HepG2 (cell line): ENCODE results near the gene RECQL5. TPM values are rescaled to one million over a fixed set of nuclear protein-coding genes. Genes with fewer than 3 reads are reported as not detected.
A peak's percentile ranks its signal among the peaks of the same experiment; 100 is the strongest.

Experiments used
- BRCA1 ChIP-seq: sonication (generic); formaldehyde crosslinking; IDR thresholded peaks from 2 replicates; pipeline ENCODE4 v1.4.0; 2020; ENCODE audit warnings: missing genetic modification reagents
- CREB1 ChIP-seq, 2 experiments: fragments of 450-650 bp in 1 of 2; IDR thresholded peaks; 2 replicates each; pipeline ENCODE4 v1.6.1; 2016 to 2017; ENCODE audit warnings: control low read depth in 1 of 2, mild to moderate bottlenecking in 1 of 2, missing compliant biosample characterization in 1 of 2, missing genetic modification characterization in 1 of 2
- FOXO1 ChIP-seq: sonication (generic); formaldehyde crosslinking; IDR thresholded peaks from 2 replicates; pipeline ENCODE4 v1.4.0; 2020; ENCODE audit warnings: missing genetic modification reagents
- KDM2A ChIP-seq: sonication (generic); formaldehyde crosslinking; IDR thresholded peaks from 2 replicates; pipeline ENCODE4 v1.4.0; 2020; ENCODE audit warnings: low read depth, missing genetic modification reagents, borderline replicate concordance
- KDM6A ChIP-seq: IDR thresholded peaks from 2 replicates; pipeline ENCODE4 v1.6.1; 2016; ENCODE audit warnings: low read depth
- MAFG ChIP-seq: sonication (generic); formaldehyde crosslinking; IDR thresholded peaks from 2 replicates; pipeline ENCODE4 v1.5.1; 2020; ENCODE audit warnings: mild to moderate bottlenecking, missing genetic modification reagents
- NFYC ChIP-seq: IDR thresholded peaks from 2 replicates; pipeline ENCODE4 v1.6.1; 2016; ENCODE audit warnings: missing genetic modification reagents, missing compliant biosample characterization
- PCBP2 ChIP-seq: fragments of 200-400 bp; formaldehyde crosslinking; optimal IDR thresholded peaks from 2 replicates; pipeline ENCODE3; 2018; ENCODE audit warnings: low read length, low read depth; ENCODE audit not compliant: poor library complexity, severe bottlenecking
- RXRA ChIP-seq: sonication (generic); formaldehyde crosslinking; IDR thresholded peaks from 2 replicates; pipeline ENCODE4 v1.5.1; 2020; ENCODE audit warnings: missing genetic modification reagents
- SCMH1 ChIP-seq: sonication (generic); formaldehyde crosslinking; IDR thresholded peaks from 2 replicates; pipeline ENCODE4 v1.9.0; 2021; ENCODE audit warnings: missing genetic modification reagents, mild to moderate bottlenecking, borderline replicate concordance
- SETDB1 ChIP-seq: sonication (generic); formaldehyde crosslinking; IDR thresholded peaks from 2 replicates; pipeline ENCODE4 v1.5.1; 2020; ENCODE audit warnings: missing genetic modification reagents, mild to moderate bottlenecking, borderline replicate concordance
- SUZ12 ChIP-seq: fragments of 150-350 bp; IDR thresholded peaks from 2 replicates; pipeline ENCODE4 v1.6.1; 2014; ENCODE audit warnings: low read depth, low read length
- ZFP37 ChIP-seq: sonication (generic); formaldehyde crosslinking; IDR thresholded peaks from 2 replicates; pipeline ENCODE4 v1.4.0; 2020; ENCODE audit warnings: missing genetic modification reagents, borderline replicate concordance
- ZNF143 ChIP-seq: sonication (generic); formaldehyde crosslinking; IDR thresholded peaks from 2 replicates; pipeline ENCODE4 v1.4.0; 2020; ENCODE audit warnings: missing genetic modification reagents
- ZNF3 ChIP-seq: IDR thresholded peaks from 2 replicates; pipeline ENCODE4 v1.7.0; 2017; ENCODE audit warnings: inconsistent platforms
- ZNF329 ChIP-seq: sonication (generic); formaldehyde crosslinking; IDR thresholded peaks from 2 replicates; pipeline ENCODE4 v1.9.0; 2021; ENCODE audit warnings: low read depth, mild to moderate bottlenecking, missing genetic modification reagents
- polyA plus RNA-seq, 8 experiments: library from polyadenylated mRNA; depleted of rRNA in 3 of 8; stranded (reverse) in 7 of 8; unstranded in 1 of 8; fragments of >200 nt; fragmentation: Illumina TruSeq in 4 of 8; extraction: Trizol in 4 of 8; gene quantifications; 2 replicates each; pipeline versions ENCODE4 v1.2.1 to v1.2.3, GENCODE V29; 2011 to 2016; ENCODE audit warnings: low read depth in 4 of 8, missing spikeins in 1 of 8, mixed read lengths in 1 of 8; ENCODE audit not compliant: insufficient read depth in 1 of 8
- total RNA-seq, 5 experiments: library from RNA; depleted of rRNA; stranded (reverse); fragments of >200 nt; fragmentation: Illumina TruSeq; extraction: Trizol; gene quantifications; 2 replicates each; pipeline ENCODE4 v1.2.3, GENCODE V29; 2016; ENCODE audit warnings: low read depth in 1 of 5
- TF ChIP-seq, protein P1 (sequence below): sonication (generic); formaldehyde crosslinking; IDR thresholded peaks from 2 replicates; pipeline ENCODE4 v1.4.0; 2020; ENCODE audit warnings: missing genetic modification reagents
- TF ChIP-seq, protein P2 (sequence below): sonication (generic); formaldehyde crosslinking; conservative IDR thresholded peaks from 2 replicates; pipeline ENCODE4 v1.4.0; 2020; ENCODE audit warnings: mild to moderate bottlenecking, missing genetic modification reagents, moderate library complexity
- TF ChIP-seq, protein P3 (sequence below): sonication (generic); formaldehyde crosslinking; IDR thresholded peaks from 2 replicates; pipeline ENCODE4 v1.4.0; 2020; ENCODE audit warnings: mild to moderate bottlenecking, missing genetic modification reagents
- TF ChIP-seq, protein P4 (sequence below): sonication (generic); formaldehyde crosslinking; IDR thresholded peaks from 2 replicates; pipeline ENCODE4 v1.5.1; 2020; ENCODE audit warnings: mild to moderate bottlenecking, moderate library complexity, missing genetic modification reagents
- TF ChIP-seq, protein P5 (sequence below): sonication (generic); formaldehyde crosslinking; IDR thresholded peaks from 2 replicates; pipeline ENCODE4 v1.4.0; 2020; ENCODE audit warnings: missing genetic modification reagents, mild to moderate bottlenecking, borderline replicate concordance

Gene RECQL5
- total and polyA plus RNA-seq, 2 of the 13 experiments (the other 11 are each of a cell fraction or from before 2014, with no cell fraction given): 27.7 to 32.0 TPM

DNA sequence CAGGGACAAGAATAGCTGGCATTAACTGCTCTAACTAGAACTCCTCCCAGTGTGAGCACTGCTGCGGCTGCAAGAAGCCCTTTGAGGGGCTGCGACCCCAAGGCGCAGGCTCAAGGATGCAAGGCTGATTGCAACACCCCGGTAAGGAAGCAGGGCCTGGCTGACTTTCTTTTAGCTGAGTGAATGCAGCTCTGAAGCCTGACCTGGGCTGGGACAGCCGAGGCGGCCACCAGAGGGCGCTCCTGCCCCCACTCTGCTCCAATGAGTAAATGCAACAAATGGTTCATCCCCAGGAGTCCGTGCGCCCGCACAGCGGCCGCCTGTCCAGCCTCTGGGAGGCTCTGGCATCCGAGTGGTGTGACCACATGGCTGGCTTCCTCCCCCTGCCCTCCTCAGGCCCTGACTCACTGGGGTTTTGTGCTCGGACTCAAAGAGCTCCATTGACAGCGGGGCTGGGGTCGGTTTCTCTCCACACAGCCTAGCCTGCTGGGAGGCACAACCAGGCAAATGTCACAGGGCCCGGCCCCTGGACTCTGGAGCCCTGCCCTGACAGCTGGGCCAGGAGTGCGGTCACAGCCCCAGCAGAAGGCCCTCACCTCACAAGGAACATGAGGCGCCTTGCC is 34.0 kb downstream of the RECQL5 start, which contains the start of gene SMIM5 (continued):
- TF ChIP-seq, protein P1, sequence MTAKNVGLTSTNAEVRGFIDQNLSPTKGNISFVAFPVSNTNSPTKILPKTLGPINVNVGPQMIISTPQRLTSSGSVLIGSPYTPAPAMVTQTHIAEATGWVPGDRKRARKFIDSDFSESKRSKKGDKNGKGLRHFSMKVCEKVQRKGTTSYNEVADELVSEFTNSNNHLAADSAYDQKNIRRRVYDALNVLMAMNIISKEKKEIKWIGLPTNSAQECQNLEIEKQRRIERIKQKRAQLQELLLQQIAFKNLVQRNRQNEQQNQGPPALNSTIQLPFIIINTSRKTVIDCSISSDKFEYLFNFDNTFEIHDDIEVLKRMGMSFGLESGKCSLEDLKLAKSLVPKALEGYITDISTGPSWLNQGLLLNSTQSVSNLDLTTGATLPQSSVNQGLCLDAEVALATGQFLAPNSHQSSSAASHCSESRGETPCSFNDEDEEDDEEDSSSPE (CRISPR knock-in tag): no peak
- TF ChIP-seq SETDB1 (no peak), ZNF143 (peak; percentile 52), MAFG (CRISPR knock-in tag) (no peak), ZNF329 (no peak), KDM6A (no peak), SCMH1 (no peak), NFYC (CRISPR knock-in tag) (no peak), ZFP37 (CRISPR knock-in tag) (no peak), SUZ12 (no peak), FOXO1 (CRISPR knock-in tag) (no peak; the same call in 1 of the 2 replicates), KDM2A (CRISPR knock-in tag) (peak; percentile 51; the same call in 1 of the 2 replicates), BRCA1 (CRISPR knock-in tag) (no peak), PCBP2 (no peak), ZNF3 (CRISPR knock-in tag) (no peak), RXRA (CRISPR knock-in tag) (no peak), CREB1 (IDR thresholded peaks at IDR 0.05) (no peak), CREB1 (CRISPR knock-in tag; IDR thresholded peaks at IDR 0.05) (no peak)
- TF ChIP-seq, protein P2, sequence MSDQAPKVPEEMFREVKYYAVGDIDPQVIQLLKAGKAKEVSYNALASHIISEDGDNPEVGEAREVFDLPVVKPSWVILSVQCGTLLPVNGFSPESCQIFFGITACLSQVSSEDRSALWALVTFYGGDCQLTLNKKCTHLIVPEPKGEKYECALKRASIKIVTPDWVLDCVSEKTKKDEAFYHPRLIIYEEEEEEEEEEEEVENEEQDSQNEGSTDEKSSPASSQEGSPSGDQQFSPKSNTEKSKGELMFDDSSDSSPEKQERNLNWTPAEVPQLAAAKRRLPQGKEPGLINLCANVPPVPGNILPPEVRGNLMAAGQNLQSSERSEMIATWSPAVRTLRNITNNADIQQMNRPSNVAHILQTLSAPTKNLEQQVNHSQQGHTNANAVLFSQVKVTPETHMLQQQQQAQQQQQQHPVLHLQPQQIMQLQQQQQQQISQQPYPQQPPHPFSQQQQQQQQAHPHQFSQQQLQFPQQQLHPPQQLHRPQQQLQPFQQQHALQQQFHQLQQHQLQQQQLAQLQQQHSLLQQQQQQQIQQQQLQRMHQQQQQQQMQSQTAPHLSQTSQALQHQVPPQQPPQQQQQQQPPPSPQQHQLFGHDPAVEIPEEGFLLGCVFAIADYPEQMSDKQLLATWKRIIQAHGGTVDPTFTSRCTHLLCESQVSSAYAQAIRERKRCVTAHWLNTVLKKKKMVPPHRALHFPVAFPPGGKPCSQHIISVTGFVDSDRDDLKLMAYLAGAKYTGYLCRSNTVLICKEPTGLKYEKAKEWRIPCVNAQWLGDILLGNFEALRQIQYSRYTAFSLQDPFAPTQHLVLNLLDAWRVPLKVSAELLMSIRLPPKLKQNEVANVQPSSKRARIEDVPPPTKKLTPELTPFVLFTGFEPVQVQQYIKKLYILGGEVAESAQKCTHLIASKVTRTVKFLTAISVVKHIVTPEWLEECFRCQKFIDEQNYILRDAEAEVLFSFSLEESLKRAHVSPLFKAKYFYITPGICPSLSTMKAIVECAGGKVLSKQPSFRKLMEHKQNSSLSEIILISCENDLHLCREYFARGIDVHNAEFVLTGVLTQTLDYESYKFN (CRISPR knock-in tag): no peak
- TF ChIP-seq, protein P3, sequence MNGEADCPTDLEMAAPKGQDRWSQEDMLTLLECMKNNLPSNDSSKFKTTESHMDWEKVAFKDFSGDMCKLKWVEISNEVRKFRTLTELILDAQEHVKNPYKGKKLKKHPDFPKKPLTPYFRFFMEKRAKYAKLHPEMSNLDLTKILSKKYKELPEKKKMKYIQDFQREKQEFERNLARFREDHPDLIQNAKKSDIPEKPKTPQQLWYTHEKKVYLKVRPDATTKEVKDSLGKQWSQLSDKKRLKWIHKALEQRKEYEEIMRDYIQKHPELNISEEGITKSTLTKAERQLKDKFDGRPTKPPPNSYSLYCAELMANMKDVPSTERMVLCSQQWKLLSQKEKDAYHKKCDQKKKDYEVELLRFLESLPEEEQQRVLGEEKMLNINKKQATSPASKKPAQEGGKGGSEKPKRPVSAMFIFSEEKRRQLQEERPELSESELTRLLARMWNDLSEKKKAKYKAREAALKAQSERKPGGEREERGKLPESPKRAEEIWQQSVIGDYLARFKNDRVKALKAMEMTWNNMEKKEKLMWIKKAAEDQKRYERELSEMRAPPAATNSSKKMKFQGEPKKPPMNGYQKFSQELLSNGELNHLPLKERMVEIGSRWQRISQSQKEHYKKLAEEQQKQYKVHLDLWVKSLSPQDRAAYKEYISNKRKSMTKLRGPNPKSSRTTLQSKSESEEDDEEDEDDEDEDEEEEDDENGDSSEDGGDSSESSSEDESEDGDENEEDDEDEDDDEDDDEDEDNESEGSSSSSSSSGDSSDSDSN: peak; percentile 63; the same call in 1 of the 2 replicates
- TF ChIP-seq, protein P4, sequence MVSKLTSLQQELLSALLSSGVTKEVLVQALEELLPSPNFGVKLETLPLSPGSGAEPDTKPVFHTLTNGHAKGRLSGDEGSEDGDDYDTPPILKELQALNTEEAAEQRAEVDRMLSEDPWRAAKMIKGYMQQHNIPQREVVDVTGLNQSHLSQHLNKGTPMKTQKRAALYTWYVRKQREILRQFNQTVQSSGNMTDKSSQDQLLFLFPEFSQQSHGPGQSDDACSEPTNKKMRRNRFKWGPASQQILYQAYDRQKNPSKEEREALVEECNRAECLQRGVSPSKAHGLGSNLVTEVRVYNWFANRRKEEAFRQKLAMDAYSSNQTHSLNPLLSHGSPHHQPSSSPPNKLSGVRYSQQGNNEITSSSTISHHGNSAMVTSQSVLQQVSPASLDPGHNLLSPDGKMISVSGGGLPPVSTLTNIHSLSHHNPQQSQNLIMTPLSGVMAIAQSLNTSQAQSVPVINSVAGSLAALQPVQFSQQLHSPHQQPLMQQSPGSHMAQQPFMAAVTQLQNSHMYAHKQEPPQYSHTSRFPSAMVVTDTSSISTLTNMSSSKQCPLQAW (CRISPR knock-in tag): peak; percentile 80; the same call in 1 of the 2 replicates
- TF ChIP-seq, protein P5, sequence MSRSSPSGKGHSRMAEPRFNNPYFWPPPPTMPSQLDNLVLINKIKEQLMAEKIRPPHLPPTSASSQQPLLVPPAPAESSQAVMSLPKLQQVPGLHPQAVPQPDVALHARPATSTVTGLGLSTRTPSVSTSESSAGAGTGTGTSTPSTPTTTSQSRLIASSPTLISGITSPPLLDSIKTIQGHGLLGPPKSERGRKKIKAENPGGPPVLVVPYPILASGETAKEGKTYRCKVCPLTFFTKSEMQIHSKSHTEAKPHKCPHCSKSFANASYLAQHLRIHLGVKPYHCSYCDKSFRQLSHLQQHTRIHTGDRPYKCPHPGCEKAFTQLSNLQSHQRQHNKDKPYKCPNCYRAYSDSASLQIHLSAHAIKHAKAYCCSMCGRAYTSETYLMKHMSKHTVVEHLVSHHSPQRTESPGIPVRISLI (CRISPR knock-in tag): no peak
